Choroid plexus epithelial cell (primary cell): ENCODE data around the gene ZKSCAN5.
A peak's percentile ranks its signal among the peaks of the same experiment; 100 is the strongest.
"Not testable (repeated sequence)": the region's sequence is repeated elsewhere in the genome, so short reads cannot be mapped to it uniquely, and the experiment has no call there.

Experiments
- DNase-seq: peaks from one replicate; pipeline ENCODE4 v3.0.0-alpha.2; 2010; ENCODE audit warnings: low read depth
- H3K4me3 ChIP-seq: 2 replicates; pipeline ENCODE4 v1.5.1; 2011; ENCODE audit warnings: low read depth, mild to moderate bottlenecking, control low read depth, low read length, moderate library complexity
- TF ChIP-seq, protein P1 (sequence below): conservative IDR thresholded peaks from 2 replicates; pipeline ENCODE4 v1.5.1; 2011; ENCODE audit warnings: low read depth, mild to moderate bottlenecking, control low read depth, inconsistent platforms, low read length, moderate library complexity

The ZKSCAN5 gene

DNA sequence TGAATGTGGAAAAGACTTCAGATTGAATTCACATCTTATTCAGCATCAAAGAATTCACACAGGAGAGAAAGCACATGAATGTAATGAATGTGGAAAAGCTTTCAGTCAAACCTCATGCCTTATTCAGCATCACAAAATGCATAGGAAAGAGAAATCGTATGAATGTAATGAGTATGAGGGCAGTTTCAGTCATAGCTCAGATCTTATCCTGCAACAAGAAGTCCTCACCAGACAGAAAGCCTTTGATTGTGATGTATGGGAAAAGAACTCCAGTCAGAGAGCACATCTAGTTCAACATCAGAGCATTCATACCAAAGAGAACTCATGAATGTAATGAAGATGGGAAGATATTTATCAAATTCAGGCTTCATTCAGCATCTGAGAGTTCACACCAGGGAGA lies 68.8 kb downstream of the ZKSCAN5 start:
- no peak for DNase-seq
- TF ChIP-seq, protein P1, sequence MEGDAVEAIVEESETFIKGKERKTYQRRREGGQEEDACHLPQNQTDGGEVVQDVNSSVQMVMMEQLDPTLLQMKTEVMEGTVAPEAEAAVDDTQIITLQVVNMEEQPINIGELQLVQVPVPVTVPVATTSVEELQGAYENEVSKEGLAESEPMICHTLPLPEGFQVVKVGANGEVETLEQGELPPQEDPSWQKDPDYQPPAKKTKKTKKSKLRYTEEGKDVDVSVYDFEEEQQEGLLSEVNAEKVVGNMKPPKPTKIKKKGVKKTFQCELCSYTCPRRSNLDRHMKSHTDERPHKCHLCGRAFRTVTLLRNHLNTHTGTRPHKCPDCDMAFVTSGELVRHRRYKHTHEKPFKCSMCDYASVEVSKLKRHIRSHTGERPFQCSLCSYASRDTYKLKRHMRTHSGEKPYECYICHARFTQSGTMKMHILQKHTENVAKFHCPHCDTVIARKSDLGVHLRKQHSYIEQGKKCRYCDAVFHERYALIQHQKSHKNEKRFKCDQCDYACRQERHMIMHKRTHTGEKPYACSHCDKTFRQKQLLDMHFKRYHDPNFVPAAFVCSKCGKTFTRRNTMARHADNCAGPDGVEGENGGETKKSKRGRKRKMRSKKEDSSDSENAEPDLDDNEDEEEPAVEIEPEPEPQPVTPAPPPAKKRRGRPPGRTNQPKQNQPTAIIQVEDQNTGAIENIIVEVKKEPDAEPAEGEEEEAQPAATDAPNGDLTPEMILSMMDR: no peak
- H3K4me3 ChIP-seq: no peak overlapping the region

DNA sequence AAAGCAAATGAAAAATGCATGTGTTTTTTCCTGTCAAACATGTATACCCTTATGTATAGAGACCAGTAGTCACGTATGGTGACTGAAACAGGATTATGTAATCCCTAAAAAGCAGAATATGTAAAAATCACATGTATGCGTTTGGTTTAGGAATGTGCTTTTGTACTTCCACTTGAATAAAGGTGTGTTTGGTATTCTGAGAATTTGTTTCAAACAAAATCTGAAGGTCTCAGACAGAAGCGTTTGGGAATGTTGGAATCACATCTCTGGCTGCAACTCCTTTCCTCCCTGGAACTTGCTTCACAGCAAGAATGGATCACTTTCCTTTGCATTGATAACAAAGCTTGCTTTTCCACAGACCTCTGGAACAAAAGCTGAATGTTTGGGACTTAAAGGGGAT lies 71.8 kb downstream of the ZKSCAN5 start:
- TF ChIP-seq, protein P1: no peak
- H3K4me3 ChIP-seq: no peak overlapping the region
- no peak for DNase-seq

DNA sequence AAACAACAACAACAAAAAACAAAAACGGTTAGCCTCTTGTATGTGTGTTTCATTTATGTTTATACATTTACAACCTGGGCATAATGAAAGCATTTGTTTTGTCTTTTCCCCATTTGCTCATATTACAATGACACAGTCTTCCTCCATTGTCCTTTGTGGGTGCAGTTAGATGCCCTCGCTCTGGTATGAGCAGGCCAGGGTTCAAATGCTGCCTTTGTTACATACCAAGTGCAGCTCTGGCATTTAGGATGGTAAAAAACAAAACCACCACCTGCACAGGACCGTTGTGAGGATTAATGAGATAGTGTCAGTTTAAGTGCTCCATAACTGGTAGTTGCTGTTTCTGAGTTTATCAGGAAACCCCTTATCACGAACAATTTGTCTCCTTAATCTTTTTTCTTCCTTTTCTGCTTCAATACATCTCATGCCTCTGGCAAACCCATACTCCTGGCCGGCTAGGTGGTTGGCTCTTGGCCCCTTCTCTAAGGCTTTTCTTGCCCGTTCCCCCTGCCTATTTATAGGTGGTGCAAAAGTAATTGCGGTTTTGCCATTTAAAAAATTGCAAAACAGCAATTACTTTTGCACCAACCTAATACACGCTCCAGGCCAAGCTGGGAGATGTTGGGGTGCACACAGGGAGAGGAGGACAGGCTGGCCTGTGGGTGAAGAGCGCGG lies 75.0 kb downstream of the ZKSCAN5 start:
- peak overlapping the region; percentile 62 for H3K4me3 ChIP-seq
- TF ChIP-seq, protein P1: no peak
- DNase-seq: no peak

DNA sequence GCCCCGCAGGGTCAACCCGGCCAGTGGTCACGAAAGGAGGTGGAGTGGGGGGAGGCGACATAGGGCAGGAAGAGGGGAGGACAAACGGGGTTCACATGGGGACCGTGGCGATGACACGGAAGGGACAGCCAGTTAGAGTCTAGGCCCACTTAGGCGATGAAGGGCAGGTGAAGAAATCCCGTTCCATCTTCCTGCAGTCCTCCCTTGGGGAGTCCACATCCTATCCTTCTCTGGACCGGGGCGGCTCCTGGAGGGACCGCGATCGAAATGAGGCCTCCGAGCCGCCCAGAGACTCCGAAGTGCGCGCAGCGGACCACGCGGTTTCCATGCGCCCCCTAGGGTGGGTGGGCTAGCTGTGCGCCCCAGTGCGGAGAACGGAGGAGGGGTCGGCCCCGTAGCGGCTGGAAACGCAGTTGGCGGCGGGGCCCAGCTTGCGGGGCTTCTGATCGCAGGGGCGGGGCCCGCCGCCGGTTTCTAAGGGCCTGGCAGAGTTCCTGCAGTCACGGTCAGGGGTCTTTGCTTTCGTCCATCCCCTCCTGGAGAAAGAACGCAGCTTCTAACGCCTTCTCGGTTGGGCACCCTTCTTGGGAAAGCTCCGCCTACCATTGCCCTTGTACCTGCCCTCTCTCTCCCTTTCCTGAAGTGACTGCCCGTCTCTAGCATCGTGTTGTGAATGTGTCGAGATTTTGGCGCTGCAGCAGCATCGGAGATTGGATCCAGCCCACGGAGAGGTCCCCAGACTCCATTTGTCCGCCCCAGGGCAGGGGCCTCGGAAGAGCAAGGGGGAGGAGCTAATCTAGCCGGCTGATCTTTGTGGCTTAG lies 75.7 kb downstream of the ZKSCAN5 start:
- DNase-seq: peak; percentile 36

DNA sequence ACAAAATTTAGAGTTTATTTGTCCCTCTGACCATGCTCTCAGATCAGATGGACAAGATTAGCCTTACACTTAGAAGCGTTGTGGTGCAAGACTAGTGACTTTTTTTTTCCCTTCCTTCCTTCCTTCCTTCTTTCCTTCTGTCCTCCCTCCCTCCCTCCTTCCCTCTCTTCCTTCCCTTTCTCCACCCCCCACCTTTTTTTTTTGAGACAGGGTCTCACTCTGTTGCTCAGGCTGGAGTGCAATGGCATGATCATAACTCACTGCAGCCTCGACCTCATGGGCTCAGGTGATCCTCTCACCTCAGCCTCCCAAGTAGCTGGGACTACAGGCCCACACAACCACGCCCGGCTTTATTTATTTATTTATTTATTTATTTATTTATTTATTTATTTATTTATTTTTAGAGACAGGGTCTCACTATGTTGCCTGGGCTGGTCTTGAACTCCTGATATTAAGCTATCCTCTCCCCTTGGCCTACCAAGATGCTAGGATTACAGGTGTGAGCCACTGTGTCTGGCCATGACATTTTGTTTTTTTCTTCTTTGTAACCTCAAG lies 76.4 kb downstream of the ZKSCAN5 start:
- peak overlapping the region; percentile 62 for H3K4me3 ChIP-seq
- DNase-seq: not testable (repeated sequence)

More for the DNA sequence above, 75.7 kb downstream of the ZKSCAN5 start:
- TF ChIP-seq, protein P1: peak; percentile 51
- H3K4me3 ChIP-seq: peak overlapping the region; percentile 62
